ENCODE measurements around the gene CAMSAP3.
A peak's percentile ranks its signal among the peaks of the same experiment; 100 is the strongest.

CAMSAP3 gene

DNA sequence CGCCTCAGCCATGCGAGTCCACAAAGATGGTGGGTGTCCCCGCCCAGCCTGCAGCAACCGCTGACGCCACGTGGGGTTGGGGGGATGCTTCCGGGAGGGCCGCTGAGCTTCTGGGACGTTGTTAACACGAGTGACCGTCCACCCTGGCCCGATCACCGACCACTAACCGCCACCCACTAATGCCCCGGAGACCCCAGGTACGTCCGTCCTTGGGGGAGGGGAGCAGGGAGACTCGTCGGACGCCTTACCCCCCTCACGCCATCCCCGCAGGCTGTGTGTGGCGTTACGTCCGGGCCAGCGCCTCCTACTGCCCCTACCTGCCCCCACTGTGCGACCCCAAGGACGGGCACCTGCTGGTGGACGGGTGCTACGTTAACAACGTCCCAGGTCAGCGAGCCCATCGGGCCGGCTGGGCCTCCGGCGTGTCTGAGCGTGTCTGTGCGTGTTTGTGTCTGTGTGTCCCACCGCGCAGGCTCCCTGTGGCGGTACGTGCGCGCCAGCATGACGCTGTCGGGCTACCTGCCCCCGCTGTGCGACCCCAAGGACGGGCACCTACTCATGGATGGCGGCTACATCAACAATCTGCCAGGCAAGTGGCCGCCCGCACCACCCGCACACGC is 38.9 kb upstream of the CAMSAP3 start:
- no peaks in the 10 kb centered on the region for H3K27me3 Mint-ChIP-seq (ENCODE audit: low read depth, poor library complexity)
- no peaks in the 10 kb centered on the region for H3K9me3 Mint-ChIP-seq
- no peak for DNase-seq
- no peak overlapping the region for H3K27ac Mint-ChIP-seq
- H3K4me3 Mint-ChIP-seq, result no peak overlapping the region
- H3K36me3 Mint-ChIP-seq (ENCODE audit: low read depth), result peaks cover 39% of the 10 kb centered on the region
- no peak for TF ChIP-seq CTCF (IDR thresholded peaks at IDR 0.05)
- no peaks in the 10 kb centered on the region for H3K4me1 Mint-ChIP-seq

GRCh38 chr19:7558667-7559066 is 37.0 kb upstream of the CAMSAP3 start:
- no peak for DNase-seq
- Mint-ChIP-seq H3K4me1 (no peaks in the 10 kb centered on the region), H3K4me3 (no peak overlapping the region), H3K27me3 (ENCODE audit: low read depth, poor library complexity) (no peaks in the 10 kb centered on the region), H3K27ac (no peak overlapping the region), H3K36me3 (ENCODE audit: low read depth) (peaks cover 39% of the 10 kb centered on the region), H3K9me3 (no peaks in the 10 kb centered on the region)
- TF ChIP-seq CTCF (IDR thresholded peaks at IDR 0.05), result no peak

DNA sequence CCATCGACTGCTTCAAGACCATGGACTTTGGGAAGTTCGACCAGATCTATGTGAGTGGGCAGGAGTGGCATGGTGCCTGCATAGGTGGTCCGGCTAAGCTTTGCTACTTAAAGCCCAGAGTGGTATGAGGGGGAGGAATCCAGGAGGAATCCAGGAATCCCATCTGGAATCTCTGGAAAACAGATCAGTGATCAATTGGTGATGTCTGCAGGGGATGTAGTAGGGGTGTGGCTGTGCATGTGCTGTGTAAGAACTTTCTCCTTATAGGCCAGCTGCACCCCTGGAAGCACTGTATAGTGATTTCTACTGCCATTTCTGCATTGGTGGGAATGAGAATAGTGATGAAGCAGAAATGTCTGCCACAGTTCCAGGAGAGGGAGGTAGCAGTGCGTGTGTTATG is 36.6 kb upstream of the CAMSAP3 start:
- Mint-ChIP-seq H3K4me3 (no peak overlapping the region), H3K4me1 (no peaks in the 10 kb centered on the region), H3K9me3 (no peaks in the 10 kb centered on the region), H3K27ac (no peak overlapping the region), H3K27me3 (ENCODE audit: low read depth, poor library complexity) (no peaks in the 10 kb centered on the region), H3K36me3 (ENCODE audit: low read depth) (peaks cover 38% of the 10 kb centered on the region)
- no peak for TF ChIP-seq CTCF (IDR thresholded peaks at IDR 0.05)
- DNase-seq, result no peak

DNA sequence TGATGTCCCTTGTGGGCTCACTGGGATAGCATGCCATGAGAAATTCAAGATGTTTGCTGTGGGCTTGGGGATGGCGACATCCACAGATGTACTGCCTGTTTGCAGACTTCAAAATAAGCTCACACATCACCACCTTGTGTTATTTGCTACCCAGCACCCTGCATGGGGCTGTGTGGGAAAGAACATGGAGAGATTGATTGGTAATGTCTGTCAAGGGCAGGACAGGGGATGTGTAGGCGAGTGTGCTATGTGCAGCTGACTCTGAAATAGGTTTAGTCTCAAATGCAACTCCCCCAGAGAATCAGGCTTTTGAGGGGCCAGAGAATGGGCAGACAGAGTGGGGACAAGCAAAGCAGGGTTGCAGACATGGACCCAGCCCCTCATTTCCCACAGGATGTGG is 35.4 kb upstream of the CAMSAP3 start:
- no peak overlapping the region for H3K4me3 Mint-ChIP-seq
- H3K36me3 Mint-ChIP-seq (ENCODE audit: low read depth), result peaks cover 37% of the 10 kb centered on the region
- H3K9me3 Mint-ChIP-seq, result no peaks in the 10 kb centered on the region
- DNase-seq, result no peak
- no peaks in the 10 kb centered on the region for H3K4me1 Mint-ChIP-seq
- H3K27ac Mint-ChIP-seq, result no peak overlapping the region
- H3K27me3 Mint-ChIP-seq (ENCODE audit: low read depth, poor library complexity), result no peaks in the 10 kb centered on the region
- TF ChIP-seq CTCF (IDR thresholded peaks at IDR 0.05), result no peak

- Mint-ChIP-seq H3K27me3 (ENCODE audit: low read depth, poor library complexity) (no peaks in the 10 kb centered on the region), H3K27ac (no peak overlapping the region), H3K36me3 (ENCODE audit: low read depth) (peaks cover 30% of the 10 kb centered on the region), H3K9me3 (no peaks in the 10 kb centered on the region), H3K4me1 (no peaks in the 10 kb centered on the region), H3K4me3 (no peak overlapping the region)
- DNase-seq, result no peak
- TF ChIP-seq CTCF (IDR thresholded peaks at IDR 0.05), result no peak
These were observed 34.3 kb upstream of the CAMSAP3 start for GRCh38 chr19:7561325-7561724.

DNA sequence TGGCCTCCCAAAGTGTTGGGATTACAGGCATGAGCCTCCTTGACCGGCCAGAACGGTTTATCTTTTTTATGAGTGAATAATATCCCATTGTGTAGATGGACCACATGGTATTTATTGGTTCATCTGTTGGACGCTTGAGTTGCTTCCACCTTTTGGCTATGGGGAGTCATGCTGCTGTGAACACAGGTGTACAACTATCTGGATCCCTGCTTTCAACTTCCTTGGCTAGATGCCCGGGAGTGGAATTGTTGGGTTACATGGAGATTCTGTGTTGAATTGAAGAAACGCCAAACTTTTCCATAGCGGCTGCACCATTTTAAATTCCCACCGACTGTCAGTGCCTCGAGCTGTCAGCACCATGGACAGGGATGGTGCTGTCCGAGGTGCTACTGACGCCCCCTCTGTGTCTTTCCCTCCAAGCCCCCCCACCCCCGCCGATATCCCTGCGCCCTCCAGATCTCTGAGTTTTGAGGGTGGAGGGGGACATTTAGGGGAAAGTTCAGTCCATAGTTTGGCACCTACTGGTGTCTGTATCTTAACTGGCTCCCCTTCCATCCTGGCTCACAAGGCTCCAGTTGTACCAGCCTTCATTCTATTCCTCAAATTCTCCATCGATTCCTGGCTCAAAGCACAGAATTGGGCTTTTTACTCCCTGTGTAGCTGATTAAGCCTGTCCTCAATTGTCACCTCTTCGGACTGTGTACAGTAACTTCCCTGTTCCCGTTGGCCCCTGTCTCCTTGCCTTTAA is 32.8 kb upstream of the CAMSAP3 start:
- Mint-ChIP-seq H3K36me3 (ENCODE audit: low read depth) (peaks cover 25% of the 10 kb centered on the region), H3K27me3 (ENCODE audit: low read depth, poor library complexity) (no peaks in the 10 kb centered on the region), H3K27ac (no peak overlapping the region), H3K4me3 (no peak overlapping the region), H3K9me3 (no peaks in the 10 kb centered on the region), H3K4me1 (no peaks in the 10 kb centered on the region)
- no peak for TF ChIP-seq CTCF (IDR thresholded peaks at IDR 0.05)
- peak; percentile 68 for DNase-seq

All from nephron progenitor cell (in vitro differentiated cells).